Measurements from ENCODE around the gene OR8H1.

The OR8H1 gene

DNA sequence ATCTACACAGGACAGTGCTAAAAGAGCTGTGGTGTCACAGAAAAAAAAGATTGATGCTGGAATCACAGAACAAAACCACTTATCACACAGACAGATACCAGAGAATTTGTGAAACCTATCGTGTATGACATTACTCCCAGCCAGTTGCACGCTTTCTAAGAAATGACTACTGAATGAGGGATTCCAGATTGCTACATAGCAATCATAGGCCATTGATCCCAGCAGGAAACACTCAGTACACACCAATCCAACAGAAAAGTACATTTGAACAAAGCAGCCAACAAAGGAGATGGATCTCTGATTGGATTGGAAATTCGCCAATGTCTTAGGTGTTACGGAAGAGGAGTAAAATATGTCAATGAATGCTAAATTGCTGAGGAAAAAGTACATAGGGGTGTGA, 4.8 kb upstream of the OR8H1 start:
- Histone ChIP-seq H3K4me2 (ENCODE audit: low read length) (no peak overlapping the region), H3K36me3 (ENCODE audit: control insufficient read depth, low read length) (no peaks in the 10 kb centered on the region), H3K4me3 (ENCODE audit: low read length) (no peak overlapping the region), H3K4me1 (ENCODE audit: control insufficient read depth, low read length) (no peaks in the 10 kb centered on the region), H3K9me2 (replicated peaks; ENCODE audit: control insufficient read depth, low read length) (no peaks in the 10 kb centered on the region), H3K9me3 (ENCODE audit: control insufficient read depth, insufficient read depth, low read length) (no peaks in the 10 kb centered on the region), H3F3A (ENCODE audit: control insufficient read depth, insufficient read depth) (no peaks in the 10 kb centered on the region), H3K27me3 (ENCODE audit: control insufficient read depth, low read length) (no peaks in the 10 kb centered on the region), H3K79me2 (ENCODE audit: control insufficient read depth, low read length) (no peaks in the 10 kb centered on the region), H4K20me1 (ENCODE audit: control insufficient read depth, insufficient read depth, low read depth, low read length) (no peaks in the 10 kb centered on the region), H3K27ac (ENCODE audit: low read depth, low read length) (no peak overlapping the region)
- TF ChIP-seq, protein P1, sequence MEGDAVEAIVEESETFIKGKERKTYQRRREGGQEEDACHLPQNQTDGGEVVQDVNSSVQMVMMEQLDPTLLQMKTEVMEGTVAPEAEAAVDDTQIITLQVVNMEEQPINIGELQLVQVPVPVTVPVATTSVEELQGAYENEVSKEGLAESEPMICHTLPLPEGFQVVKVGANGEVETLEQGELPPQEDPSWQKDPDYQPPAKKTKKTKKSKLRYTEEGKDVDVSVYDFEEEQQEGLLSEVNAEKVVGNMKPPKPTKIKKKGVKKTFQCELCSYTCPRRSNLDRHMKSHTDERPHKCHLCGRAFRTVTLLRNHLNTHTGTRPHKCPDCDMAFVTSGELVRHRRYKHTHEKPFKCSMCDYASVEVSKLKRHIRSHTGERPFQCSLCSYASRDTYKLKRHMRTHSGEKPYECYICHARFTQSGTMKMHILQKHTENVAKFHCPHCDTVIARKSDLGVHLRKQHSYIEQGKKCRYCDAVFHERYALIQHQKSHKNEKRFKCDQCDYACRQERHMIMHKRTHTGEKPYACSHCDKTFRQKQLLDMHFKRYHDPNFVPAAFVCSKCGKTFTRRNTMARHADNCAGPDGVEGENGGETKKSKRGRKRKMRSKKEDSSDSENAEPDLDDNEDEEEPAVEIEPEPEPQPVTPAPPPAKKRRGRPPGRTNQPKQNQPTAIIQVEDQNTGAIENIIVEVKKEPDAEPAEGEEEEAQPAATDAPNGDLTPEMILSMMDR (IDR thresholded peaks at IDR 0.05; ENCODE audit: low read depth, low read length, poor library complexity, severe bottlenecking), result no peak
- TF ChIP-seq EZH2phosphoT487 (IDR thresholded peaks at IDR 0.05; ENCODE audit: borderline replicate concordance, low read length), result no peak

- no peaks in the 10 kb centered on the region for H3K79me2 ChIP-seq (ENCODE audit: control insufficient read depth, low read length)
- TF ChIP-seq, protein P1 (IDR thresholded peaks at IDR 0.05; ENCODE audit: low read depth, low read length, poor library complexity, severe bottlenecking), result no peak
- H3K27ac ChIP-seq (ENCODE audit: low read depth, low read length), result no peak within 1 kb of the TSS
- H3K4me2 ChIP-seq (ENCODE audit: low read length), result no peak within 1 kb of the TSS
- H3K9me2 ChIP-seq (replicated peaks; ENCODE audit: control insufficient read depth, low read length), result no peaks in the 10 kb centered on the region
- H3K36me3 ChIP-seq (ENCODE audit: control insufficient read depth, low read length), result no peaks in the 10 kb centered on the region
- no peak within 1 kb of the TSS for H3K4me3 ChIP-seq (ENCODE audit: low read length)
- no peaks in the 10 kb centered on the region for H4K20me1 ChIP-seq (ENCODE audit: control insufficient read depth, insufficient read depth, low read depth, low read length)
- no peaks in the 10 kb centered on the region for H3K9me3 ChIP-seq (ENCODE audit: control insufficient read depth, insufficient read depth, low read length)
- no peaks in the 10 kb centered on the region for H3K27me3 ChIP-seq (ENCODE audit: control insufficient read depth, low read length)
- no peaks in the 10 kb centered on the region for H3F3A ChIP-seq (ENCODE audit: control insufficient read depth, insufficient read depth)
- H3K4me1 ChIP-seq (ENCODE audit: control insufficient read depth, low read length), result no peaks in the 10 kb centered on the region
Observed at GRCh38 chr11:56273854-56274253, 18.2 kb downstream of the OR8H1 start, which contains the start of gene OR5T1. Gene OR5T1, plus strand, starts transcription at chr11:56274154. Its CDS starts 1,485 bp downstream, at chr11:56275639.

DNA sequence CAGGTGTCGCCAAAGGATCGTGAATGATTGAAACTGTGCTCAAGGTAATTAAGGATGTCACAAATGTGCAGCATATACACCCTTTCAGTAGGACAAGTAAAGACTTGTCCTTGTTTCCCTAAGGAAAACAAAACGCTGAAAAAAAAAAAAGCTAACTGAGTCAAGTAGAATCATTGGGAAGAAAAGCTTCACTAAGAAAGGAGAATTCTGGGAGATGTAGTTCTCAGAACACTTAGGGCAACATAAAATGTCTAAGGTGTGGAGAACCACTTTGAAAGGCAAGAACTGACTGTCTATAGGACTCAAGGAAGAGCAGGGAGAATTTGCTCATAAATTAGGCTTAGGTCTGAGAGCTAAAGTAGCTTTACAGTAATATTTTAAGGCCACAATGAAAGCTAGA, 21.0 kb downstream of the OR8H1 start:
- Histone ChIP-seq H3F3A (ENCODE audit: control insufficient read depth, insufficient read depth) (no peaks in the 10 kb centered on the region), H3K4me3 (ENCODE audit: low read length) (no peak overlapping the region), H3K27ac (ENCODE audit: low read depth, low read length) (no peak overlapping the region), H3K27me3 (ENCODE audit: control insufficient read depth, low read length) (no peaks in the 10 kb centered on the region), H3K36me3 (ENCODE audit: control insufficient read depth, low read length) (no peaks in the 10 kb centered on the region), H3K4me1 (ENCODE audit: control insufficient read depth, low read length) (no peaks in the 10 kb centered on the region), H3K79me2 (ENCODE audit: control insufficient read depth, low read length) (no peaks in the 10 kb centered on the region), H4K20me1 (ENCODE audit: control insufficient read depth, insufficient read depth, low read depth, low read length) (no peaks in the 10 kb centered on the region), H3K4me2 (ENCODE audit: low read length) (no peak overlapping the region), H3K9me3 (ENCODE audit: control insufficient read depth, insufficient read depth, low read length) (no peaks in the 10 kb centered on the region), H3K9me2 (replicated peaks; ENCODE audit: control insufficient read depth, low read length) (no peaks in the 10 kb centered on the region)
- TF ChIP-seq, protein P1 (IDR thresholded peaks at IDR 0.05; ENCODE audit: low read depth, low read length, poor library complexity, severe bottlenecking), result no peak
- no peak for TF ChIP-seq EZH2phosphoT487 (IDR thresholded peaks at IDR 0.05; ENCODE audit: borderline replicate concordance, low read length)

DNA sequence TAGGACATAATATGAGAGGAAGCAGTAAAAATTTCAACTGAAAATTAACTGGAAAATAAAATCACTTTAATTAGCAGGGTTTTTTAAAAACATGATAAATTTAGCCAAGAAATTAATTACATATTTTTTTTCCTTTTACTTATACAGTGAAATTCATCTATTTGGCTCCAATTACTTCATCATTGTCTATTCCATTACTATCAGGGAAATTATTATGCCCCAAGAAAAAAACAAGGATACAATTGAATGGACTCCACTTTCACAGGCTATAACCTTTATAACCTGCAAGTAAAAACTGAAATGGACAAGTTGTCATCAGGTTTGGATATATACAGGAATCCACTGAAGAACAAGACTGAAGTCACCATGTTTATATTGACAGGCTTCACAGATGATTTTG, 40.1 kb downstream of the OR8H1 start, which contains the start of gene OR5T3:
Gene OR5T3, plus strand, starts transcription at position 301 of the 400 bp plus-strand sequence. Its CDS starts 0 bp downstream, at position 301.
- Histone ChIP-seq H3K4me2 (ENCODE audit: low read length) (no peak within 1 kb of the TSS), H3K79me2 (ENCODE audit: control insufficient read depth, low read length) (no peaks in the 10 kb centered on the region), H4K20me1 (ENCODE audit: control insufficient read depth, insufficient read depth, low read depth, low read length) (no peaks in the 10 kb centered on the region), H3K36me3 (ENCODE audit: control insufficient read depth, low read length) (no peaks in the 10 kb centered on the region), H3K4me3 (ENCODE audit: low read length) (no peak within 1 kb of the TSS), H3K9me2 (replicated peaks; ENCODE audit: control insufficient read depth, low read length) (no peaks in the 10 kb centered on the region), H3K27me3 (ENCODE audit: control insufficient read depth, low read length) (no peaks in the 10 kb centered on the region), H3K27ac (ENCODE audit: low read depth, low read length) (no peak within 1 kb of the TSS), H3F3A (ENCODE audit: control insufficient read depth, insufficient read depth) (no peaks in the 10 kb centered on the region), H3K9me3 (ENCODE audit: control insufficient read depth, insufficient read depth, low read length) (no peaks in the 10 kb centered on the region), H3K4me1 (ENCODE audit: control insufficient read depth, low read length) (no peaks in the 10 kb centered on the region)
- TF ChIP-seq EZH2phosphoT487 (IDR thresholded peaks at IDR 0.05; ENCODE audit: borderline replicate concordance, low read length), result no peak
- TF ChIP-seq, protein P1 (IDR thresholded peaks at IDR 0.05; ENCODE audit: low read depth, low read length, poor library complexity, severe bottlenecking), result no peak
